ENCODE data around the gene MTRF1. TPM values are rescaled to one million over a fixed set of nuclear protein-coding genes. Genes with fewer than 3 reads are reported as not detected.

Gene MTRF1
- polyA plus RNA-seq, 1 donor from 2014 or later, result 9.8 TPM

DNA sequence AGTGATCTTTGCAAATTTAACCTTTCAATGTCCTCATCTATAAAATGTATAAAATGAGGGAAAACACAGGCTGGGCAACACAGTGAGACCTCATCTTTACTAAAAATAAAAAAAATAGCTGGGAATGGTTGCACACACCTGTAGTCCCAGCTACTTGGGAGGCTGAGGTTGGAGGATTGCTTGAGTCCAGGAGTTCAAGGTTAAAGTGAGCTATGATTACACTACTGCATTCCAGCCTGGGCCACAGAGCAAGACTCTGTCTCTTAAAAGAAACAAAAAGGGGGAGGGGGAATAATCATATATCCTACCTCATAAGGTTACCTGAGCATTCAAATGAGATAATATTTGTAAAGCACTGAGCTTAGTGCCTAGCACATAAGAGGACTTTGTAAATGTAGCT, 5.8 kb downstream of the MTRF1 start:
- Mint-ChIP-seq H3K9me3 (no peaks in the 10 kb centered on the region), H3K36me3 (peaks cover 13% of the 10 kb centered on the region), H3K27ac (no peak overlapping the region), H3K4me3 (no peak overlapping the region), H3K27me3 (no peaks in the 10 kb centered on the region), H3K4me1 (peaks cover 13 to 18% (median 14%) of the 10 kb centered on the region in 3 donors)

DNA sequence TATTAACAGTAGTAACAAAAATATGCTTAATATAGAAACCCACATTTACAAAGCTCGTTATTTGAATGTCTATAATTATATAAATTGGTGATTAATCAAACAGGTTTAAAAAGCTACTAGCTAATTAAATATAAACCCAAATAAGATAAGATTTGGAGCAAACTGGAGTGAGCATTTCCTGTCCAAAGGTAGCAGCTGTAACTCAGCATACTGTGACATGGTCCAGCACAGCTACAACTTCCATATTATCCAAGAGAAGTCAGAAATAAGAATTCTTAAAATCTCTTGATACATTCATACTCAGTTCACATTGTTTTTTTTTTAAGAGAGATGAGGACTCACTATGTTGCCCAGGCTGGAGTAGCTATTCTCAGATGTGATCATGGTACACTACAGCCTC, 8.5 kb downstream of the MTRF1 start:
- Mint-ChIP-seq H3K27ac (no peak overlapping the region), H3K36me3 (peaks cover 17% of the 10 kb centered on the region), H3K9me3 (no peaks in the 10 kb centered on the region), H3K27me3 (no peaks in the 10 kb centered on the region), H3K4me3 (no peak overlapping the region), H3K4me1 (peaks cover 10 to 14% (median 13%) of the 10 kb centered on the region in 3 donors)

DNA sequence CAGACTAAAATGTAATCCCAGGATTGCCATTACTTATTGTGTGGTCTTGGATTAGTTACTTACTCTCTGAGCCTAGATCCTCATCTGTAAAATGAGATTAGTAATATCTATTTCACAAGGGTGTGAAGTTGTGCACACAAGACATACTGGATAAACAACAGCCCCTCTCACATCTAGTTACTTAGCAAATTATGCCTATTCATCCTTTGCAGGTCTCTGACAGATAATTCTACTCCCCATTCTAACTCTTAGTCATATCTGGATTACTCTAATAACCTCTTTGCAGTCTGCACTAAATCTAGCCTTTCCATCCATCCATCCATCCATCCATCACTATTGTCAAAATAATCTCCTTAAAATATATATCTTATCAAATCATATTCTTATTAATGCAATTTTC, 12.4 kb downstream of the MTRF1 start:
- H3K36me3 Mint-ChIP-seq, result peaks cover 6% of the 10 kb centered on the region
- no peak overlapping the region for H3K4me3 Mint-ChIP-seq
- no peak overlapping the region for H3K27ac Mint-ChIP-seq
- peaks cover 0 to 2% (median 2%) of the 10 kb centered on the region in 3 donors for H3K4me1 Mint-ChIP-seq
- H3K9me3 Mint-ChIP-seq, result no peaks in the 10 kb centered on the region
- no peaks in the 10 kb centered on the region for H3K27me3 Mint-ChIP-seq

GRCh38 chr13:41246969-41247680, 16.3 kb downstream of the MTRF1 start:
- Mint-ChIP-seq H3K27me3 (no peaks in the 10 kb centered on the region), H3K36me3 (peaks cover 4% of the 10 kb centered on the region), H3K4me1 (peaks cover 0 to 2% (median 0%) of the 10 kb centered on the region in 3 donors), H3K27ac (no peak overlapping the region), H3K4me3 (no peak overlapping the region), H3K9me3 (no peaks in the 10 kb centered on the region)

DNA sequence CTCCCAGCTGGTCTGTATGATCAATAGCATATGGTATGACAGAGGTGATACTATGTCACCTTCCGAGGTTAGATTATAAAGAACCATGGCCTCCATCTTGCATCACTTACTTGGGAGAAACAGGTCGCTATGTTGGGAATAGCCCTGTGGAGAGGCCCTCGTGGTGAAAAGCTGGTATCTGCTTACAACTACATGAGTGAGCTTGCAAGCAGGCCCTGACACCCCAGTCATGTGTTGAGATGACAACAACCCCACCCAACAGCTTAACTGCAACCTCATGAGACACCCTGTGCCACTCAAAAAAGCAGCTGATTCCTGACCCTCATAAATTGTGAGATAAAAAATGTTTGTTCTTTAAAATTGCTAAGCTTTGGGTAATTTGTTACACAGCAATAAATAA, 18.8 kb downstream of the MTRF1 start:
- H3K4me1 Mint-ChIP-seq, result peaks cover 0 to 2% (median 0%) of the 10 kb centered on the region in 3 donors
- H3K4me3 Mint-ChIP-seq, result no peak overlapping the region
- H3K9me3 Mint-ChIP-seq, result no peaks in the 10 kb centered on the region
- no peaks in the 10 kb centered on the region for H3K27me3 Mint-ChIP-seq
- peak overlapping the region in 1 of 3 donors; percentile 28 for H3K27ac Mint-ChIP-seq
- H3K36me3 Mint-ChIP-seq, result no peaks in the 10 kb centered on the region

GRCh38 chr13:41241626-41242025, 21.8 kb downstream of the MTRF1 start:
- H3K27ac Mint-ChIP-seq, result no peak overlapping the region
- no peaks in the 10 kb centered on the region for H3K27me3 Mint-ChIP-seq
- H3K9me3 Mint-ChIP-seq, result no peaks in the 10 kb centered on the region
- H3K4me1 Mint-ChIP-seq, result peaks cover 0 to 2% (median 0%) of the 10 kb centered on the region in 3 donors
- peaks cover 2% of the 10 kb centered on the region for H3K36me3 Mint-ChIP-seq
- no peak overlapping the region for H3K4me3 Mint-ChIP-seq

- H3K36me3 Mint-ChIP-seq, result peaks cover 4% of the 10 kb centered on the region
- H3K27me3 Mint-ChIP-seq, result no peaks in the 10 kb centered on the region
- H3K4me3 Mint-ChIP-seq, result no peak overlapping the region
- H3K4me1 Mint-ChIP-seq, result peaks cover 4 to 13% (median 12%) of the 10 kb centered on the region in 3 donors
- no peaks in the 10 kb centered on the region for H3K9me3 Mint-ChIP-seq
- no peak overlapping the region for H3K27ac Mint-ChIP-seq
These were observed 27.0 kb downstream of the MTRF1 start for GRCh38 chr13:41236369-41236768.

GRCh38 chr13:41232578-41233480, 30.5 kb downstream of the MTRF1 start:
- Mint-ChIP-seq H3K4me1 (peaks cover 4 to 13% (median 12%) of the 10 kb centered on the region in 3 donors), H3K9me3 (no peaks in the 10 kb centered on the region), H3K27ac (peak overlapping the region in 1 of 3 donors; percentile 93), H3K27me3 (no peaks in the 10 kb centered on the region), H3K36me3 (peaks cover 13% of the 10 kb centered on the region), H3K4me3 (no peak overlapping the region)

GRCh38 chr13:41231786-41232185, 31.6 kb downstream of the MTRF1 start:
- no peaks in the 10 kb centered on the region for H3K9me3 Mint-ChIP-seq
- H3K4me1 Mint-ChIP-seq, result peaks cover 4 to 13% (median 12%) of the 10 kb centered on the region in 3 donors
- H3K27me3 Mint-ChIP-seq, result no peaks in the 10 kb centered on the region
- peaks cover 13% of the 10 kb centered on the region for H3K36me3 Mint-ChIP-seq
- H3K27ac Mint-ChIP-seq, result no peak overlapping the region
- peak overlapping the region in 2 of 4 donors; percentile 43 to 58 for H3K4me3 Mint-ChIP-seq

DNA sequence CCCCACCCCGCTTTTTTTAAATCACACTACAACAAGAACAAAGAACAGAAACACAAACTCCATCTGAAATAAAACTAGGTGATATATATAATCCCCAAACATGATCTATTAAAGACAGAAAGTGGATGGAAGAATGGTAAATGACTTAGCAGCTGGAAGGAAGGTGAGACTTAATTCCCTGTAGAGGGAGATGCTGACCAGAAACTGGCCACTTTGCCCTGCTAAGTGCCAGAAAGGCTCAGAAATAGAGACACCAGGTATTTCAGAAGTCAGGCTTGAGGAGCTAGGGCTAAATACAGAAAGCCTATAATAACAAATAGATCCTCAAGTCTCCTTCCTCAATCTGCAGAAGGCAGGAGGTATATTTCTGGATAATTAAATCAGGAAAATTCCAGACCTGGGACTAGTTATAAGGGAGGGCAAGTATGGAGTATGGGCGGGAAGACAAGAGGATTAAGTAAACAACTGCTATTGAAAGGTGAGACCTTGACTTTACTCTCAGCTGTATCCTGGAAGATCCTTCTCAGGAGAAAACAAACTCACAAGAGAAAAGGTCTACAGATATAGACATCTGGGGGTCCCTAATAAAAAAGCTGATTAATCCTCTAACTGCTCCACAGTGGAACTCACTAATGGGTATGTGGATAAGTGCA, 32.2 kb downstream of the MTRF1 start:
- H3K4me1 Mint-ChIP-seq, result peaks cover 4 to 13% (median 12%) of the 10 kb centered on the region in 3 donors
- peaks cover 13% of the 10 kb centered on the region for H3K36me3 Mint-ChIP-seq
- H3K4me3 Mint-ChIP-seq, result peak overlapping the region in 1 of 4 donors; percentile 43
- no peaks in the 10 kb centered on the region for H3K9me3 Mint-ChIP-seq
- no peaks in the 10 kb centered on the region for H3K27me3 Mint-ChIP-seq
- H3K27ac Mint-ChIP-seq, result no peak overlapping the region

DNA sequence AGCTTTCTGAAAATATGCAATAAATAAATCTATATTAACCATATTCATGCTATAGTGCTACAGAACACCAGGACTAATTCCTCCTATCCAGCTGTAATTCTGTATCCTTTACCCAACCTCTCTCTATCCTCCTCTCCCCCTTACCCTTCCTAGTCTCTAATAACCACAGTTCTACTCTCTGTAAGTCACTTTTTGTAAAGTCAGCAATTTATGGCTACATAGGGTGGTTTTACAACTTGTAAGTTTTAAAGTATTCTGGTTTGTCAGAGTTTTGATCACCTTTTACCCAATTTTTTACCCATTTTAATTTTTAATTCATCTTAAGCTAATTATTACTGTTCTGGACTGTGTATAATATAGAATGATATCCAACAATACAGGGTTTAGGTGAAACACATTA, 34.0 kb downstream of the MTRF1 start:
- peaks cover 4 to 13% (median 12%) of the 10 kb centered on the region in 3 donors for H3K4me1 Mint-ChIP-seq
- no peak overlapping the region for H3K4me3 Mint-ChIP-seq
- H3K36me3 Mint-ChIP-seq, result peaks cover 13% of the 10 kb centered on the region
- no peaks in the 10 kb centered on the region for H3K27me3 Mint-ChIP-seq
- no peaks in the 10 kb centered on the region for H3K9me3 Mint-ChIP-seq
- H3K27ac Mint-ChIP-seq, result no peak overlapping the region

GRCh38 chr13:41224113-41225110, 39.0 kb downstream of the MTRF1 start:
- H3K27me3 Mint-ChIP-seq, result no peaks in the 10 kb centered on the region
- peaks cover 15% of the 10 kb centered on the region for H3K36me3 Mint-ChIP-seq
- H3K9me3 Mint-ChIP-seq, result no peaks in the 10 kb centered on the region
- H3K27ac Mint-ChIP-seq, result no peak overlapping the region
- no peak overlapping the region for H3K4me3 Mint-ChIP-seq
- peaks cover 0 to 5% (median 2%) of the 10 kb centered on the region in 3 donors for H3K4me1 Mint-ChIP-seq

DNA sequence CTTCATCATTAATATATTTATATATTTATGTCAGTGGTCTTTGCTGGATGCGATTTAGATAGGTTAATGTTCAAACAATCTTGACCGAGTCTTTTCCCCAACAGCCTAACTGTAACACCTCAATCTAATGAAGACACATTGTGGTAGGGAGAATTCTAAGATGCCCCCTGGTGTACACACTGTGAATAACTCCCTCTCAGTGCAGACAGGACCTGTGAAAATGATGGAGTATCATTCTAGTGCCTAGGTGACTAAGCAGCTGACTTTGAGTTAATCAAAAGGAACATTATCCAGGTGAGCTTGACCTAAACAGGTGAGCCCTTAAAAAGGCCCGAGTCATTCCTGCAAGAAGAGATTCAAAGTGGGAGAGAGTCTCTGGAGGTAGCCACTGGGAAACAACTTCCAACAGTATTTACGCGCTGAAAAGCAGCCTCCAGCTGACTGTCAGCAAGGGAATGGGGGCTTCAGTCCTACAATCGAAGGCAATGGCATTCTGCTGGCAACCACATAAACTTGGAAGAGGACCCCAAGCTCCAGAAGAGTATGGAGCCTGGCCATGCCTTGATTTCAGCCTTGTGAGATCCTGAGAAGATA, 41.0 kb downstream of the MTRF1 start:
- Mint-ChIP-seq H3K9me3 (no peaks in the 10 kb centered on the region), H3K27me3 (no peaks in the 10 kb centered on the region), H3K4me1 (peaks cover 0 to 5% (median 2%) of the 10 kb centered on the region in 3 donors), H3K4me3 (no peak overlapping the region), H3K27ac (no peak overlapping the region), H3K36me3 (peaks cover 6% of the 10 kb centered on the region)

DNA sequence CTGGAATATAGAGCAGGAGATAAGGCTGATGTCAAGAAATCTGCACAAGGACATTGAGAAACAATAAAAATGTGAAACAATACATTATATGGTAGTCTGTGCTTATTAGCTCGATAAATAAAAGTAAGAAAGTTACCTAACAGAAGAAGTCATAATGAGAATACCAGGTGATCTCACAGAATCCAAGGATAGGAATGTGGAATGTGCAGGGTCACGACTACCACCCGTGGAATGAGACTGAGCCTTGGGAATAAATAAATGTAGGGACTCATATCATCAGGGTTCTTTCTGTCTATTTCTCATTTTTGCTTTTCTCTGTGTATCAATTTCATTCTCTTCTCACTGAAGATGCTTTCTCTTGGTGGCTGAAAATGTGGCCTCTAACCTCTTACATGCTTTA, 43.0 kb downstream of the MTRF1 start:
- Mint-ChIP-seq H3K27me3 (no peaks in the 10 kb centered on the region), H3K9me3 (no peaks in the 10 kb centered on the region), H3K4me1 (peaks cover 0 to 5% (median 2%) of the 10 kb centered on the region in 3 donors), H3K4me3 (no peak overlapping the region), H3K27ac (no peak overlapping the region), H3K36me3 (peaks cover 8% of the 10 kb centered on the region)

Data from IgD-negative memory B cell (primary cell).